ENCODE measurements around the gene DGKZ.
A peak's percentile ranks its signal among the peaks of the same experiment; 100 is the strongest.
"Not testable (repeated sequence)": the region's sequence is repeated elsewhere in the genome, so short reads cannot be mapped to it uniquely, and the experiment has no call there.

Gene DGKZ

GRCh38 chr11:46346886-46347636 lies at the start of gene DGKZ:
DGKZ (plus strand) TSS chr11:46347463; CDS start chr11:46347660, 197 bp downstream.
- DNase-seq (ENCODE audit: low spot score), result peak; percentile 89

GRCh38 chr11:46298699-46299433 lies 48.4 kb upstream of the DGKZ start:
- DNase-seq (ENCODE audit: low spot score), result no peak

- no peak for DNase-seq (ENCODE audit: low spot score)
These were observed 47.8 kb upstream of the DGKZ start for GRCh38 chr11:46299451-46299961.

- DNase-seq (ENCODE audit: low spot score), result no peak
These were observed 47.0 kb upstream of the DGKZ start for GRCh38 chr11:46300270-46300669.

GRCh38 chr11:46302866-46303265 lies 44.4 kb upstream of the DGKZ start:
- DNase-seq (ENCODE audit: low spot score), result no peak

- not testable (repeated sequence) for DNase-seq (ENCODE audit: low spot score)
These were observed 43.2 kb upstream of the DGKZ start for GRCh38 chr11:46304036-46304435.

- no peak for DNase-seq (ENCODE audit: low spot score)
These were observed 42.6 kb upstream of the DGKZ start for GRCh38 chr11:46304605-46305179.

- DNase-seq (ENCODE audit: low spot score), result peak; percentile 13
These were observed 42.0 kb upstream of the DGKZ start for GRCh38 chr11:46305295-46305694.

- DNase-seq (ENCODE audit: low spot score), result no peak
These were observed 40.9 kb upstream of the DGKZ start for GRCh38 chr11:46306296-46306853.

- DNase-seq (ENCODE audit: low spot score), result no peak
These were observed 39.9 kb upstream of the DGKZ start for GRCh38 chr11:46307369-46307768.

- DNase-seq (ENCODE audit: low spot score), result no peak
These were observed 39.4 kb upstream of the DGKZ start for GRCh38 chr11:46307785-46308341.

- DNase-seq (ENCODE audit: low spot score), result peak; percentile 60
These were observed 38.4 kb upstream of the DGKZ start for GRCh38 chr11:46308631-46309419.

- no peak for DNase-seq (ENCODE audit: low spot score)
These were observed 37.4 kb upstream of the DGKZ start for GRCh38 chr11:46309814-46310259.

- DNase-seq (ENCODE audit: low spot score), result peak; percentile 82
These were observed 32.1 kb upstream of the DGKZ start for GRCh38 chr11:46315033-46315738.

GRCh38 chr11:46315783-46316563 lies 31.3 kb upstream of the DGKZ start:
- DNase-seq (ENCODE audit: low spot score), result no peak

GRCh38 chr11:46319074-46319453 lies 28.2 kb upstream of the DGKZ start:
- no peak for DNase-seq (ENCODE audit: low spot score)

GRCh38 chr11:46321757-46322156 lies 25.5 kb upstream of the DGKZ start:
- DNase-seq (ENCODE audit: low spot score), result no peak

GRCh38 chr11:46322759-46323158 lies 24.5 kb upstream of the DGKZ start:
- DNase-seq (ENCODE audit: low spot score), result no peak

- DNase-seq (ENCODE audit: low spot score), result no peak
These were observed 20.3 kb upstream of the DGKZ start for GRCh38 chr11:46326813-46327416.

All from CD4-positive, alpha-beta T cell treated with Interleukin-15 for 4 hours (primary cell).